ENCODE measurements around the gene KRT32. TPM values are rescaled to one million over a fixed set of nuclear protein-coding genes. Genes with fewer than 3 reads are reported as not detected.
A peak's percentile ranks its signal among the peaks of the same experiment; 100 is the strongest.

Gene KRT32
- total and polyA plus RNA-seq, 2 donors from 2014 or later: not detected

DNA sequence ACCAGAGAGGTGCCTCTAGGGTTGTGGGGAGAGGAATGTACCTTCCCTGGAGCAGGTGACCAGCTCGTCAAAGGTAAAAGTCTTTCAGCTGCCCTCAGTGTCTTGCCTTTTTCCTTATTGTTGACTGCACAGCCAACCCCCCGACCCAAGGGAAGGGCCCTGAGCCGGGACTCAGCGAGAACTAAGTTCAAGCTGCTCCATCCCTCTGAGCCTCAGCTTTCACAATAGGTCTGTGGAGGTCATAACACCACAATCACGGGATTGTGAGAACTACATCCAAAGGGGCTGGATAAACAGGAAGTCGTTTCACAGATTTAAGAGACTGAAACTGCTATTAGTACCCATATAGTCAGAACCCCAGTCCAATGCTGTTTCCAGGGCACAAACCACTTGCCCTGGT is 25.2 kb upstream of the KRT32 start:
- H3K27me3 ChIP-seq (ENCODE audit: control insufficient read depth, insufficient read depth, low read length): no peaks in the 10 kb centered on the region
- FAIRE-seq: no peak

DNA sequence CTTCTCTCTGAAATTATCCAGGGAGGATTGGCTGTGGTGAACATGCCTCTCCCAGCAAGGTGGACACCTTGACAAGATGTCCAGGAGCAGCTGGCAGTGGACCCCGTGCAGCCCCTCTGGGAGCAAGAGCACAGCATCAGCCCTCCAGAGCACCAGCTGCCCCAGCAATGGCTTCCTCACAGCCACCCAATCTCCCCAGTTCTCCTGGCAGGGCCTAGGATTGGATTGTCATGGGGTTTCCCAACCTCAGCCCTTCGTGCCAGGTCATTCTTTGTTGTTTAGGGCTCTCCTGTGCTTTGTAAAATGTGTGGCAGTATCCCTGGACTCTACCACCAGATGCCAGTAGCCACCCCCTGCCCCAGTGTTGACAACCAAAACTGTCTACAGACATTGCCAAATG is 24.3 kb upstream of the KRT32 start:
- Histone ChIP-seq H3K4me3 (ENCODE audit: low read length in 3 of 3) (no peak overlapping the region), H3K36me3 (ENCODE audit: control insufficient read depth in 2 of 3, insufficient read depth in 3 of 3, low read length in 3 of 3) (no peaks in the 10 kb centered on the region), H3K27ac (ENCODE audit: low read depth in 2 of 2, low read length in 2 of 2) (no peak overlapping the region), H3K27me3 (ENCODE audit: control insufficient read depth, insufficient read depth, low read length) (no peaks in the 10 kb centered on the region), H3K9ac (ENCODE audit: low read length in 3 of 3) (no peak overlapping the region), H3K9me3 (ENCODE audit: control insufficient read depth in 2 of 3, insufficient read depth in 1 of 3, low read length in 3 of 3) (no peaks in the 10 kb centered on the region), H3K4me1 (ENCODE audit: control insufficient read depth in 2 of 3, insufficient read depth in 2 of 3, low read depth in 1 of 3, low read length in 3 of 3) (peaks cover 0 to 6% (median 0%) of the 10 kb centered on the region in 3 donors)
- TF ChIP-seq CTCF (IDR thresholded peaks at IDR 0.05; ENCODE audit: borderline replicate concordance, extremely low read depth, insufficient read depth): no peak
- no peak for DNase-seq
- intact Hi-C loops (cut with DNase I): no loop called here
- no peak for FAIRE-seq

More for the DNA sequence above, 25.2 kb upstream of the KRT32 start:
- Histone ChIP-seq H3K4me3 (ENCODE audit: low read length in 3 of 3) (no peak overlapping the region), H3K27ac (ENCODE audit: low read depth in 2 of 2, low read length in 2 of 2) (no peak overlapping the region), H3K9me3 (ENCODE audit: control insufficient read depth in 2 of 3, insufficient read depth in 1 of 3, low read length in 3 of 3) (no peaks in the 10 kb centered on the region), H3K9ac (ENCODE audit: low read length in 3 of 3) (no peak overlapping the region), H3K36me3 (ENCODE audit: control insufficient read depth in 2 of 3, insufficient read depth in 3 of 3, low read length in 3 of 3) (no peaks in the 10 kb centered on the region), H3K4me1 (ENCODE audit: control insufficient read depth in 2 of 3, insufficient read depth in 2 of 3, low read depth in 1 of 3, low read length in 3 of 3) (peaks cover 0 to 9% (median 0%) of the 10 kb centered on the region in 3 donors)
- TF ChIP-seq CTCF (IDR thresholded peaks at IDR 0.05; ENCODE audit: borderline replicate concordance, extremely low read depth, insufficient read depth): no peak
- peak in 1 of 5 donors; percentile 53 for DNase-seq
- intact Hi-C loops (cut with DNase I): no loop called here

DNA sequence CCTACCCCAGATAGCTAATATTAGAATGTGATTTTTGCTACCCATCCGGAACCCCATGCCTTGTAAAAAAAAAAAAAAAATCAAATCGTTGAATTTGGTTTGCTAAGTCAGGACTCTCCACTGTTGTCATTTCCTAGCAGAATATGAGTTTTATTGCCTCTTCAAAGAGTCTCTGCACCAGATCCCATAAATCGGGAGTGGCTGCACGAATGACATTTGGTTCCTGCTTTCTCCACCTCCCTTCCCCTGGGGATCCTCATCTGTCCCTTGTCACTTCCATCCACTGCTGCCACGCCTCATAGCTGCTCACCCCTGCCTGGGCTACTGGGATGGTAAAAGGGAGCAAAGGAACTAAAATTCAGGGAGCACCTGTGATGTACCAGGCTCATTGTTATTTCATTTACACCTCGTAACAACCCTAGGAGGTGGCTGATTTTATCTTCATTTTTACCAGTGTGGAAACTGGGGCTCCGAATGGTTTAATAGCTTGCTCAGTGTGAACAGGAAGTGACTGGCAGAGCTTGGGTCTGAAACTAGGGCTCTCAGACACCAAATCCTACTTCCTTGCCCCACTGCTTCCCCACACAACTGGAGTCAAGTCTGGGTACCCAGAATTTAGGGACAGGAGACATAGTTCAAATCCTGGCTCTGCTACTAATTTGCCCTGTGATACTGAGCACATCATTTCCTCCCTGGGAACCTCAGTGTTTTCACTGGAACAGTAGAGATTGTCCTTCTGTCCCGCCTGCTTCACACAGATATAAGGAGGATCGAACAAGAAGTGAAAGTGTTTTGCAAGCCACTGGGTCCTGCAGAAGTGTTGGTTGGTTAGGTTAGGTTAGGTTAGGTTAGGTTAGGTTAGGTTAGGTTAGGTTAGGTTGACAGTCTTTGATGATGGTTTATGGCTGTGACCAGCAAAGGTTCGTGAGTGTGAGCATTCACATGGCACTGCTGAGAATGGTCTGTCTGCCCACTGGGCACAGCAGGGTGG is 23.1 kb upstream of the KRT32 start:
- TF ChIP-seq CTCF (IDR thresholded peaks at IDR 0.05; ENCODE audit: borderline replicate concordance, extremely low read depth, insufficient read depth): no peak
- peaks cover 0 to 6% (median 0%) of the 10 kb centered on the region in 3 donors for H3K4me1 ChIP-seq (ENCODE audit: control insufficient read depth in 2 of 3, insufficient read depth in 2 of 3, low read depth in 1 of 3, low read length in 3 of 3)
- H3K27ac ChIP-seq (ENCODE audit: low read depth in 2 of 2, low read length in 2 of 2): no peak overlapping the region
- no peak for FAIRE-seq
- H3K9me3 ChIP-seq (ENCODE audit: control insufficient read depth in 2 of 3, insufficient read depth in 1 of 3, low read length in 3 of 3): no peaks in the 10 kb centered on the region
- H3K27me3 ChIP-seq (ENCODE audit: control insufficient read depth, insufficient read depth, low read length): no peaks in the 10 kb centered on the region
- H3K4me3 ChIP-seq (ENCODE audit: low read length in 3 of 3): no peak overlapping the region
- H3K36me3 ChIP-seq (ENCODE audit: control insufficient read depth in 2 of 3, insufficient read depth in 3 of 3, low read length in 3 of 3): no peaks in the 10 kb centered on the region
- DNase-seq: no peak
- H3K9ac ChIP-seq (ENCODE audit: low read length in 3 of 3): no peak overlapping the region
- intact Hi-C loops (cut with DNase I): no loop called here

Measured in kidney (tissue), 14 donors.